Stimulated activated CD8-positive, alpha-beta memory T cell treated with anti-CD3 and anti-CD28 coated beads, Interleukin-4, amount 100 ng/mL, for 24 hours (primary cell): ENCODE measurements around the gene SYT1.
"Not testable (repeated sequence)": the region's sequence is repeated elsewhere in the genome, so short reads cannot be mapped to it uniquely, and the experiment has no call there.

Experiments used
- DNase-seq: peaks from one replicate; pipeline ENCODE4 v3.0.0-alpha.2; 2020; ENCODE audit warnings: low read depth

Gene SYT1

GRCh38 chr12:78864403-78864869 lies at the start of gene SYT1:
Gene SYT1, plus strand, starts transcription at chr12:78864774.
- DNase-seq, result no peak

DNA sequence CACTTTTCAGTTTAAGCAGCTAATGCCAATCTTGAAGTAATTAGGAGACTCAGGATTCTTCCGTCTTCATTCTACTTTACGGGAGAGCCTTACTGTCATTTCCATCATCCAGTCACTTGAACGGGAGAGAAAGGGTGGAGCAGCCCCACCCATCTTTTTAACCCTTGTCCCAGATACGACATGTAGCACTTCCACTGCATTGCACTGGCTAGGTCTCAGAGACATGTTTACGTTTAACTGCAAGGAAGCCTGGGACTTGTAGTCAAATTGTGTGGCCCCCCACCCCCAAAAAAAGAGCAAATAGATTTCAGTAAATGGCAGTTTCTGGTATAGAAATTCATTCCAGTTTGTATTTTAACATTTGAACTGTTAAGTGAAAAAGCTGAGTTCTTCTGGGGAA lies 46.1 kb upstream of the SYT1 start:
- DNase-seq, result no peak

GRCh38 chr12:78820946-78821345 lies 43.6 kb upstream of the SYT1 start:
- DNase-seq, result no peak

- no peak for DNase-seq
Observed at GRCh38 chr12:78824918-78825317, 39.7 kb upstream of the SYT1 start.

- DNase-seq, result no peak
Observed at GRCh38 chr12:78829690-78830089, 34.9 kb upstream of the SYT1 start.

DNA sequence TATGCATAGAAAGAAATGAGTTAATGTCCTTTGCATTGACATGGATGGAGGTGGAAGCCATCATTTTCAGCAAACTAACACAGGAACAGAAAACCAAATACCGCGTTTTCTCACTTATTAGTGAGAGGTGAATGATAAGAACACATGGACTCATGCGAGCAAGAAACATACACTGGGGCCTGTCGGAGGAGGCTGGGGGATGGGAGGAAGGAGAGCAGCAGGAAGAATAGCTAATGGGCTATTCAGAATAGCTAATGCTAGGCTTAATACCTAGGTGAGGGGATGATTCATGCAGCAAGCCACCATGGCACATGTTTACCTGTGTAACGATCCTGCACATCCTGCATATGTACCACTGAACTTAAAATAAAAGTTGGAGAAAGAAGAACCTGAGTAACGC lies 29.1 kb upstream of the SYT1 start:
- no peak for DNase-seq

- DNase-seq, result not testable (repeated sequence)
Observed at GRCh38 chr12:78840518-78841019, 24.0 kb upstream of the SYT1 start.

DNA sequence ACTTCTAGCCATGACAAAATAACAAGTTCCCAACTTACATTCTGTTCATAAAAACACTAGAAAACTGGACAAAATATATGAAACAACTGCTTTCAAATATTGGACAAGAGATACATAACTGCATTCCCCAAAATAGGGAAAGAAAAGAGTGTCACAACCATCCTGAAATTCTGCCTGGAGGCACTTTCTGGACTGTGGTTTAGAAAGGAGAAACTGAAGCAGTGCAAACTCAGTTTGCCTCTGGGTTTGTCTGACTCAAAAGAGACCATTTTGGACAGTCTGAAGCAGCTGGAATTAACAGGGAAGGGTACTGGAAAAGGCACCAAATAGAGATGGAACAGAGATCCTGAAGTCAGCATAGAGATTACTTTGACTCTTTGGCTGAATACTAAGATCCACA lies 11.3 kb upstream of the SYT1 start:
- no peak for DNase-seq

DNA sequence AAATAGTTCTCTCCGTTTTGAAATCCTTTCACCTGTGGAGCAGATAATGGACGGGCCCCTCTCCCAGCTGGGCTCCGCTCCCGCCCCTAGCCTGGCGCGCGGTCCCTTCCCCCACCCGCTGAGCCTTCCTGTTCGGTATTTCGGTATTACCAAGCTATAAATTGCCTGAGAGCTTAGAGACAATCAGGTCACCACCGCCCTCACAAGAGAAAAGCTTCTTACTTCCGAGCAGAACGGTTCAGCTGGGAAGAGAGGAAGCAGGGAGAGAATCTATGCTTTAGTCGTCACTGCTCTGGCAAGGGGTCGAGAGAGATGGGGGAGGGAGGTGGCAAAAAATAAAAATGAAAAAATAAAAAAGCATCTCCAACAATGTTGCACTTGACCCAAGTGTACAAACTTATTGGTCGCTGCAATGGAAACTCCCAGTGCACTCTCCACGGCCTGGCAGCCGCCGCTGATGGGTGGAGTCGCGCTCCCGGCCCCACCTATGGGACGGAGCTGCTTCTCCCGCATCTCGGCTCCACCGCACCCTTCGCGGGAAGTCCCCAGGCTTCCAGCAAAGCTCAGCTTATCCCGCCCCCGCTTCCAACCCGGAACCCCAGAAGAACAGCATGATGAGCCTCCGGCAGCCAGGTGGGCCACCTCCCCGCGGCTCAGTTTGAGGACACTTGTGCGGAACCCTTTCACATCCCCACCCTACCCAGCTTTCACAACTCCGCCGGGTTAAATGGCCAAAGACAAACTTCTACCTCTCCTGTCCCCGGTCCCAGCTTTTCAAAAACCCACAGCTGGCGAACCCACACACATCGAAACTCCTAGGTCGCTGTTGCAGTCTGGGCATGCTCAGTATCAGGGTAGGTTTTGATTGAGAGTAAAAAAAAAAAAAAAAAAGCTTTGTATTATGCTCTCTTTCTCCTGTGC lies 832 bp upstream of the SYT1 start:
- no peak for DNase-seq

- DNase-seq, result no peak
Observed at GRCh38 chr12:78864870-78865463, 393 bp downstream of the SYT1 start.

- DNase-seq, result no peak
Observed at GRCh38 chr12:78865516-78865915, 942 bp downstream of the SYT1 start.

- DNase-seq, result no peak
Observed at GRCh38 chr12:78866518-78866917, 1.9 kb downstream of the SYT1 start.

DNA sequence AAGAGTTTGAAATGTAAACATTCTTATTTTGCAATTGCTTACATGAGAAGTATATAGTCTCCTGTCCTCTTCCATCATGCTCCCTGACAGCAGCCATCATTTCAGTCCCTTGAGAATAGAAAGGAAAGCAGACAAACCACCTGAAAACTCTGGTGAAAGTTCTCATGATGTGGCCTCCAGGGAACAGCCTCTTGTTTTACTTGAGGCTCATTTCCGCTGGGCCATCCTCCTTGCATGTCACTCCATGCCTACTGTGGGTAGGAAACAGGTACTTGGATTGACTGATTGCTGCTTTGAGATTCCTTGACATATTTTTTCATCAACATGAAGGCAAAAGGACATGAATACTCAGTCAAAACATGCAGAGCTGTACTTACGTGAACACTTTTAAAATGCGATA lies 6.0 kb downstream of the SYT1 start:
- no peak for DNase-seq

DNA sequence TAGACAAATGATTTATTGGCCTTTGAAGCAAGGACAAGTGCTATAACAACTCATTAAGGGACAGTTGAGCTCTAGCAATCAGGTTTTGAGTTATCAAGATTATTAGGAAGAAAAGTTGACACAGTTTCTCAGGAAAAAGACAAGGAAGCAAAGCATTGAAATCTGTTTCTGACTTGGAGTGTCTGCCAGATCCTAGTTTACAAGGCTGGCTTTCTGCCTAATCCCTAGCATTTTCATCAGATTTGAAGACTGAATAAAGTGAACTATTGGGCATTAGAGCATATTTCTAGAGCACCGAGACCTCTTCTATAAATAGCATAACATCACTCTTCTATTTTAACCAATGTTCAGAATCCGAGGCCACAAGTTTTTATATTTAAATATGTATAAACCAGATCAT lies 7.0 kb downstream of the SYT1 start:
- no peak for DNase-seq

GRCh38 chr12:78878459-78878858 lies 13.9 kb downstream of the SYT1 start:
- no peak for DNase-seq

- DNase-seq, result no peak
Observed at GRCh38 chr12:78878866-78879265, 14.3 kb downstream of the SYT1 start.

GRCh38 chr12:78880078-78880477 lies 15.5 kb downstream of the SYT1 start:
- no peak for DNase-seq

DNA sequence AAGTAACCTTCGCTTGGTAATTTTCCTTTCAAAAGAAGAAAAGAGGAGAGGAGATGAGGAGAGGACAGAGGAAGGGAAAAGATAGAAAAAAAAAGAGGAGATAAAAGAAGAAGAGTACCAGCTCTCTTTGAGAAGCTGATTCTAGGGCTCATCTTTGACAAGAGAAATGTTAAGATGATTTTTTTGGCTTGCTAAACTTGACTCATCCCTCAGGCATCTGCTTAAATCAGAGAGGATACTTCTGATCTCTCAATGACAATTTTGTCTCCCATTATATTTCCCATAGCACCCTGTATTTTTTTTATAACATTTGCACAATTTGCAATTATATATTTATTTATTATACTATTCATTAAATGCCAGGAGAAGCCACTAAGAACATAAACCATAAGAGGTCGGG lies 17.1 kb downstream of the SYT1 start:
- no peak for DNase-seq

DNA sequence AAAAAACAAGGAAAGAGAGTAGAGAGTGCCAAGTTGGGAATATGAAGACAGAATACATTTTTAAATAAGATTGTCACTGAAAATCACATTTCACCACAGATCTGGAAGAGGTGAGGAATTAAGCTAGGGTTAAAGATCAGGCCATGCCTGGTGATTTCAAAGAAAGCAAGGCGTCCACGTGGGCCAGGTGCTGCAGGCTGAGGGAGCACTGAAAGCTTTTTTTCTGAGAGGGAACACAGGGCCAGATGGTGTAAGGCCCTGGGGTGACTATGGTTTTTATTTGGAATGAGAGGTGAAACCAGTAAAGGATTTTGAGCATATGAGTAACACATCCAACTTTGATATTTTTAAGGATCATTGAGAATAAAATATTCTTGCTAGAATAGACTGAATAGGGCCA lies 20.9 kb downstream of the SYT1 start:
- no peak for DNase-seq

- DNase-seq, result no peak
Observed at GRCh38 chr12:78886719-78887407, 22.3 kb downstream of the SYT1 start.

GRCh38 chr12:78887444-78887843 lies 22.9 kb downstream of the SYT1 start:
- no peak for DNase-seq

- no peak for DNase-seq
Observed at GRCh38 chr12:78888568-78888967, 24.0 kb downstream of the SYT1 start.
